ENCODE measurements around the gene CDC14B. TPM values are rescaled to one million over a fixed set of nuclear protein-coding genes. Genes with fewer than 3 reads are reported as not detected.
"Not testable (repeated sequence)": the region's sequence is repeated elsewhere in the genome, so short reads cannot be mapped to it uniquely, and the experiment has no call there.

The CDC14B gene
- total and polyA plus RNA-seq, 7 donors, result 0.87 to 10.7 (median 2.6) TPM

DNA sequence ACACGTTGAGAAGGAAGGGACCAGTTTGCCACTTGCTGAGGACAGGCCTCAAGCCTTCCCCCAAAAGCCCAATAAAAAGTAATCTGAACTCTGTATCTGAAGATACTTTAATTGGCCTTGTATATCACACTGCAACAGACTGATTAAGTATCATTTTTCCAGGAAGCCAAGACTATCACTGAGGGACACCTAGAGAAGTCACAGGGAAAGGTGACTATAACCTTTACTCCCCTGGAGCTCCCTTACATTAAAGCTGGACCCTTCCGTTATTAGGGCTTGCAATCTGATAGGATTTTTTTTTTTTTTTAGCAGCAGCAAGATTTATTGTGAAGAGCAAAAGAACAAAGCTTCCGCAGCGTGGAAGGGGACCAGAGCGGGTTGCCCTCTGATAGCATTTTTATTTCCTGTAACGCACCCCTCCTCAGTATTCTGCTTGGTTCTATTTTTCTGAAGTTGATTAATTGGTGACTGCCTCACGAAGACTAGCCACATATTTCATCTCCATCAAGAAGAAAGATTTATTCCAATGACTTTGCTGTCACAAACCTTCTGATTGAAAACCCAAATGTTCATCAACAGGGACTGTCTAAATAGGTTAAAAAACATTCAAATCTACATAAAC is 2.7 kb downstream of the CDC14B start:
- Histone ChIP-seq H3K4me3 (no peak overlapping the region), H3K27me3 (ENCODE audit: insufficient read depth in 3 of 3, low read length in 2 of 3) (no peaks in the 10 kb centered on the region), H3K27ac (no peak overlapping the region)

DNA sequence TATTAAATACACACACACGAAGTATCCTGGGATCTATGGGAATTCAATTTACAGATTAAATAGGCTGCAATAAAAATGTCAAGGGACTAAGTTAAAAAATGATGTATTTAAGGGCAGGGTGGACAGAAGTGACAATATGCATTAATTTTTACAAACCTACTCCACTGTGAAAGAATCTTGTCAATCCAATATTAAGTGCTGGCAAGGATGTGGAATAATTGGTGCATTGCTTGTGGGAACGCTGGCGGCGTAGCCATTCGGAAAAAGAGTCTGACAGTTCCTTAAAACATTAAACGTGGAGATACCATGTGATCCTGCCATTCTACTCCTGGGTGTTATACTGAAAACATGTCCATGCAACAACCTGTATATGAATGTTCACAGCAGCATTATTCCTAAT is 4.2 kb downstream of the CDC14B start:
- TF ChIP-seq, protein P1, sequence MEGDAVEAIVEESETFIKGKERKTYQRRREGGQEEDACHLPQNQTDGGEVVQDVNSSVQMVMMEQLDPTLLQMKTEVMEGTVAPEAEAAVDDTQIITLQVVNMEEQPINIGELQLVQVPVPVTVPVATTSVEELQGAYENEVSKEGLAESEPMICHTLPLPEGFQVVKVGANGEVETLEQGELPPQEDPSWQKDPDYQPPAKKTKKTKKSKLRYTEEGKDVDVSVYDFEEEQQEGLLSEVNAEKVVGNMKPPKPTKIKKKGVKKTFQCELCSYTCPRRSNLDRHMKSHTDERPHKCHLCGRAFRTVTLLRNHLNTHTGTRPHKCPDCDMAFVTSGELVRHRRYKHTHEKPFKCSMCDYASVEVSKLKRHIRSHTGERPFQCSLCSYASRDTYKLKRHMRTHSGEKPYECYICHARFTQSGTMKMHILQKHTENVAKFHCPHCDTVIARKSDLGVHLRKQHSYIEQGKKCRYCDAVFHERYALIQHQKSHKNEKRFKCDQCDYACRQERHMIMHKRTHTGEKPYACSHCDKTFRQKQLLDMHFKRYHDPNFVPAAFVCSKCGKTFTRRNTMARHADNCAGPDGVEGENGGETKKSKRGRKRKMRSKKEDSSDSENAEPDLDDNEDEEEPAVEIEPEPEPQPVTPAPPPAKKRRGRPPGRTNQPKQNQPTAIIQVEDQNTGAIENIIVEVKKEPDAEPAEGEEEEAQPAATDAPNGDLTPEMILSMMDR (IDR thresholded peaks at IDR 0.05), result no peak
- no peak overlapping the region for H3K27ac ChIP-seq
- no peaks in the 10 kb centered on the region for H3K9me3 ChIP-seq
- no peaks in the 10 kb centered on the region for H3K36me3 ChIP-seq (ENCODE audit: insufficient read depth in 1 of 2, low read depth in 1 of 2)
- 89 to 90% (median 89%) methylated on average over 6 of the region's 6 CpGs for WGBS, 3 donors
- peaks cover 20% of the 10 kb centered on the region for H3K4me1 ChIP-seq
- no peaks in the 10 kb centered on the region for H3K27me3 ChIP-seq (ENCODE audit: insufficient read depth in 3 of 3, low read length in 2 of 3)
- no peak for DNase-seq
- intact Hi-C loops (cut with DNase I), result loop anchor here in 1 of 2 donors (5.0 kb wide), 1 partner anchor 37 kb away; no protein-coding TSS in a partner anchor
- H3K4me3 ChIP-seq, result no peak overlapping the region
- ATAC-seq, result no peak

More for the DNA sequence above, 2.7 kb downstream of the CDC14B start:
- 78 to 84% (median 79%) methylated on average over 7 of the region's 7 CpGs for WGBS, 3 donors
- no peak for DNase-seq
- ATAC-seq, result no peak
- intact Hi-C loops (cut with DNase I), result loop anchor here in 1 of 2 donors (5.0 kb wide), 1 partner anchor 35 kb away; no protein-coding TSS in a partner anchor
- H3K9me3 ChIP-seq, result no peaks in the 10 kb centered on the region
- peaks cover 13% of the 10 kb centered on the region for H3K4me1 ChIP-seq
- no peaks in the 10 kb centered on the region for H3K36me3 ChIP-seq (ENCODE audit: insufficient read depth in 1 of 2, low read depth in 1 of 2)
- TF ChIP-seq, protein P1 (IDR thresholded peaks at IDR 0.05), result no peak

DNA sequence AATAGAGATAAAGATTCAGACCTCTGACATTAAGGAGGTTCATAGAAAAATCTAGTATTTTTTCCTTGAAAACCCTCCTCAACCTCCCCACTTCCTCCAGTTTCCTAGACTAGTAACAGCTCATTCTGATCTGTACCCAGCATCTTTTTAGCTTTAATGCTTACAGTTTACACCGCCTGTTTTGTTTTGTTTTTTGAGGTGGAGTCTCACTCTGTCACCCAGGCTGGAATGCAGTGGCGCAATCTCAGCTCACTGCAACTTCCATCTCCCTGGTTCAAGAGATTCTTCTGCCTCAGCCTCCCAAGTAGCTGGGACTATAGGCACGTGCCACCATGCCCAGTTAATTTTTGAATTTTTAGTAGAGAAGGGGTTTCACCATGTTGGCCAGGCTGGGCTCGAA is 5.0 kb downstream of the CDC14B start:
- intact Hi-C loops (cut with DNase I), result loop anchor here in 1 of 2 donors (5.0 kb wide), 1 partner anchor 38 kb away; no protein-coding TSS in a partner anchor
- not testable (repeated sequence) for DNase-seq; H3K36me3 ChIP-seq (ENCODE audit: insufficient read depth in 1 of 2, low read depth in 1 of 2); H3K4me3 ChIP-seq; ATAC-seq; H3K27ac ChIP-seq; H3K27me3 ChIP-seq (ENCODE audit: insufficient read depth in 3 of 3, low read length in 2 of 3); H3K9me3 ChIP-seq
- WGBS, 3 donors, result 91 to 96% (median 94%) methylated on average over 4 of the region's 4 CpGs
- H3K4me1 ChIP-seq, result peaks cover 20% of the 10 kb centered on the region

DNA sequence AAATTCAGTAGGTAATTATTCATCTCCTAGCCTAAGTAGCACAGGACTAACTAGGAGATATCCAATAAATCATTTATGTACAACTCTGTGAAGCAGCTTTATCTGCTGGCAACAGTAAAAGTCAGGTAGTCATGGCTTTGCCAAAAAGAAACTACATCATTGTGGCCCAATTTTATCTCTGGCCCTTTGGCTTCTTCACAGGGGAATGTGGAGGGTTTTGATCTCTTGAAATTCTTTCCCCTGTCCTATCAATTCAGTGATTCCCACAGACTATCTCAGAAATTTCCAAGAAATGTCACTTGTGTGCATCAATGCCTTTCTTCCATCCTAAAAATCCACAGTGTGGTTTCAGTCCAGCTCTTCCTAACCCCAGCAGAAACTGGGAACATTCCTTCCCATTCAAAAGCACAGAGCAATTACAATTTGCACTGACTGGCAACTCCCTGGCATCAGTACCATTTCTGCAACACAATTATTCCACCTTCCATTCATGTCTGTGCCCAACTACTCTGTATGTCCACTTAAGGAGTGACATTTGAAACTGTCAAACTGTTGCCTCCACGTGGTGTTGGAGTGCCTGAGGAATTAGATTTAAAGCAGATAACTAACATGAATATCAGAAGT is 6.6 kb downstream of the CDC14B start:
- Histone ChIP-seq H3K36me3 (ENCODE audit: insufficient read depth in 1 of 2, low read depth in 1 of 2) (no peaks in the 10 kb centered on the region), H3K4me1 (peaks cover 20% of the 10 kb centered on the region), H3K4me3 (no peak overlapping the region), H3K9me3 (no peaks in the 10 kb centered on the region), H3K27ac (peak overlapping the region; percentile 72), H3K27me3 (ENCODE audit: insufficient read depth in 3 of 3, low read length in 2 of 3) (no peaks in the 10 kb centered on the region)
- WGBS, 3 donors, result 13 to 32% (median 20%) methylated on average over 1 of the region's 1 CpG
- intact Hi-C loops (cut with DNase I), result no loop called here
- TF ChIP-seq, protein P1 (IDR thresholded peaks at IDR 0.05), result no peak
- no peak for ATAC-seq
- no peak for DNase-seq

DNA sequence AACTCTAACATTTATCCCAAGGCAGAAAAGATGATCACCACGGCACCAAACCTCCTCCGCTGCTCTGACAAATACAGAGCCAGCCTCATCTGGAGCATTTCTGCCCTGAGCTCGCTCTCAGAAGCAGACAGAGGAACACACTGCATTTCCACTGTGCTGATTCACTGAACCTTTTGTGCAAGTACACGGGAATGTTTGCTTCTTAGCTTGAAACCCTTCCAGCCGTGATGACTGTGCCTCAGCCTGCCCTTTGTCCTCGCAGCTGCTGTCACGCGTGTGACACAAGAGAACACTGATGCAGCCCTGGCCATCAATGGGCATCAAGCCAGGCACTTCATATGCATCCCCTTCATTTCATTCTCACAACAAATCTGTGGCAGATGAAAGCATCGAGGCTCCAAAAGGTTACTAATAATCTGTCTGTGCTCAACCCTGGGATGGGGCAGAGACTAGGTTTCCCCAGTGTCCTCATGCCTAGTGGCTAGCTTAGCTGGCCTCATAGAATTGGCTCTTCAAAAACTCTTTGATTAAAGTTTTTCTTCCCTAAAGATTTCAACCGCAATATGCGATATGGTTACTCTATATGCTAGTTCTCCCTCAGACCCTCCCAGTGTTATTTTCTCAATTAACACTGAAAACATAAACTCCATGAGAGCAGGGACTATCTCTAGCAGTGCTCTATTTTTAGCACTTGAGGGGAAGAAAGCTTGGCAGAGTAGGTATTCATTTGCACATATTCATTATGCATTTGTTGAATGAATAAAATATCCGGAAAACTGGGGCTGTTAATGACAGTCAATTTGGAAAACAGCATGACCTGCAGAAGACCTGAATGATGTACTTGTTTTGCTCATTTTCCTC is 7.3 kb downstream of the CDC14B start:
- 33 to 44% (median 36%) methylated on average over 12 of the region's 12 CpGs for WGBS, 3 donors
- peak overlapping the region; percentile 42 for H3K4me3 ChIP-seq

More for the DNA sequence above, 7.3 kb downstream of the CDC14B start:
- Histone ChIP-seq H3K4me1 (peaks cover 20% of the 10 kb centered on the region), H3K27me3 (ENCODE audit: insufficient read depth in 3 of 3, low read length in 2 of 3) (no peaks in the 10 kb centered on the region), H3K9me3 (no peaks in the 10 kb centered on the region), H3K36me3 (ENCODE audit: insufficient read depth in 1 of 2, low read depth in 1 of 2) (no peaks in the 10 kb centered on the region), H3K27ac (peak overlapping the region; percentile 72)
- intact Hi-C loops (cut with DNase I), result no loop called here
- DNase-seq (peak; percentile 74 to 78), ATAC-seq (peak; percentile 90 to 98 (median 96))
- TF ChIP-seq, protein P1 (IDR thresholded peaks at IDR 0.05), result no peak
